RKO (cell line): Measurements from ENCODE around the gene TMEM26.

Source experiments
- DNase-seq: peaks from one replicate; pipeline ENCODE4 v3.0.0-alpha.2; 2016; ENCODE audit warnings: low spot score

Gene TMEM26

DNA sequence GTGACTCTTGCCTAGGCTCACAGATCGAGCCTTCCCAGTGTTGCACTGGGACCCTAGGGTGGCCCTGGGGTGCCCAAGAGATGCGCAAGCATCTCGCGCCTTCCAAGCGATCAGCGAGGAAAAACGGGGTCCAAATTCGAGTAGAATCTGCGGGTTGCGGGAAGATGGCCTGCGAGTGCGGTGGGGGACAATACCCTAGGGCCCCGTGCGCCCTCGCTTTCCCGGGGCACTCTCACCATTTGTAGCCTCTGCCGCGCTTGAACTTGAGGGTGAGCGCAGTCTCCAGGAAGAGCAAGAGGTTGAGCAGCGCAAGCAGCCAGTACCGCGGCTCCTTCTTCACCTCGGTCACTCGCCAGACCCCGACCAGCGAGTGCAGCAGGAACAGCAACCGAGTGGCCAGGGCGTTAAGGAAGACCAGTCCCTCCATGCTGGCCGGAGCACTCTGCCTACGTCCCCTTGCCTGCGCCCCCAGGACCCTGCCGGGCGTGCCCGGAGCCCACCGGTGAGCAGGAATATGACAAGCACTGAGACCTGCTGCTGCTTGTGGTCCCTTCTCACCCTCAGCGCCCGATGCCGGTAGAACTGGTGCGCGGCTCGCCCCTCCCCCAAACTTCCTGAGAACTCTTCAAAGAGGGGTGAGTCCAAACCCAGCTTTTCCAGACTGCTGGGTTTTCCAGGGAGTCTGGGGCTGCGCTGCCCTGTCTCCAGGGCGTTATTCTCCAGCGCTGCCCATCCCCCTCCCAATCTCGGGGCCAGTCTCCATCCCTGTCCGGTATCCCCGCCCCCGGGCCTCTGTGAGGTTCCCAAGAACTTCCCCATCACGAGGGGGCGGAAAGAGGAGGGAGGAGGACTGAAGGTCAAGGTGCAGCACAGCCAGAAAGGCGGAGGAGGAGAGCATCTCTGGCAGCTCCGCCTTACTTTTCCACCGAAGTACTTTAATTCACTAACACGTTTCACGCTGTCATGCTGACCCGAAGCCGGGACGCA lies at the start of gene TMEM26:
Gene TMEM26 (minus strand): TSS at position 727 of the 987 bp plus-strand sequence. CDS start 300 bp downstream, at position 427.
- no peak for DNase-seq

DNA sequence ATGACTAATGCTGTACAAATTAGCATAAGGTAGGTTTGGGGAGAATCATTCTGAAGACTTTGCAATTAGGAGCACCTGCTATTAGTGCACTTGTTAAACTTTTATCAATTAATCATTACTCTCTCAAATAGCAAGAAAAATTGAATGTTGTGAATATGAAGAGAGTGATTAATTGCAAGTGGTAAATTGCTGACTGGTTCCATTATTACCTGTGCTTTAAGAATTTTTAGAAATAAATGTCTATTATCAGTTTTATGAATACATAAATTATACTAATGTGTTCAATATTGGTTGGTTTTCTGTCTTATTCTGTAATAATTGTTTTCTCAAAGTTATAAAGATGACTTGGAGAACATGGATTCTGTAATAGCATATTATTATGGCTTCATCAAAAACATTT lies 47.3 kb upstream of the TMEM26 start:
- DNase-seq, result no peak

DNA sequence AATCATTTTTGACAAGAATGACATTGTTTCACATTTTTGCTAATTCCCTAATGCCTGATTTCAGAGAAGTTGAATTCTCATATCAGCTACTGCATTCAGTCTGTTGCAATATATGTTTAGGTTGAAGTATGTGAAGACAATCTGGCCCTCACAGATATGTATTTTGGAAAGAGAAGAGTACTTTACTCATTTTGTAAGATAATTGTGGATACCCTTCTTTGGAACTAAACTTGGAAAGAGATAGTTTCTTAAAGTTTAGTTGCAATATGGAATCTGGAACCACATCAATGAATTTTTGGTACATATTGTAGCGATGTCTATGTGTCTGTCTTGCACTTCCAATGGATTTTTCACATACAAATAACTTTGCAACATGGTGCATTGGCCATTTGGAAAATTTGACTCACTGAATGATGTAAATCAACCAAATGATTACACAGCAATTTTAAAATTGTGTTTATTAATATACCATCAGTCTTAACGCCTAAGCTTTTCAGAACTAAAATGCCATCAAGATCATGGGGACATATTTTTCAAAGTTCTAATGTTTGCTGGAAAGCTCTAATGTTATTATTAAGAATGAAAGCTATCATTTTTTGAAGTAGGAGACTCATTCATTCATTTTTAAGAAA lies 39.3 kb upstream of the TMEM26 start:
- DNase-seq, result no peak

DNA sequence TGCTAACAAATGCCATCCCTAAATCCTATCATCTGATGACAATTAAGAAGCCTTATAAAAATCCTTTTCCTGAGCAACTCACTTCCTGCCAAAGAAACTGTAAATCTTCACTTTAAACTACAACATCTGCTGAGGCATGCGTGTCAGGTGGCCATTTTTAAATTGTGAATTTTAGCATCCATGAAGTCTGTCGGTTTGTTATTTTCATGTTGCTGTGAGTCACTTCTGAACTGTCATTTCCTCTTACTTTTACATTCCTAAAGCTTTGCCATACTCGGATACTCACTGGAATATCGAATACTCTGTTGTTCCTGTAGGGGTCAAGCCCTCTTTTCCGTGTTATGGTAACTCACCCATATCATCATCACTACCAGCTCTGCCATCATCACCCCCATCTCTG lies 34.3 kb upstream of the TMEM26 start:
- peak; percentile 70 for DNase-seq

DNA sequence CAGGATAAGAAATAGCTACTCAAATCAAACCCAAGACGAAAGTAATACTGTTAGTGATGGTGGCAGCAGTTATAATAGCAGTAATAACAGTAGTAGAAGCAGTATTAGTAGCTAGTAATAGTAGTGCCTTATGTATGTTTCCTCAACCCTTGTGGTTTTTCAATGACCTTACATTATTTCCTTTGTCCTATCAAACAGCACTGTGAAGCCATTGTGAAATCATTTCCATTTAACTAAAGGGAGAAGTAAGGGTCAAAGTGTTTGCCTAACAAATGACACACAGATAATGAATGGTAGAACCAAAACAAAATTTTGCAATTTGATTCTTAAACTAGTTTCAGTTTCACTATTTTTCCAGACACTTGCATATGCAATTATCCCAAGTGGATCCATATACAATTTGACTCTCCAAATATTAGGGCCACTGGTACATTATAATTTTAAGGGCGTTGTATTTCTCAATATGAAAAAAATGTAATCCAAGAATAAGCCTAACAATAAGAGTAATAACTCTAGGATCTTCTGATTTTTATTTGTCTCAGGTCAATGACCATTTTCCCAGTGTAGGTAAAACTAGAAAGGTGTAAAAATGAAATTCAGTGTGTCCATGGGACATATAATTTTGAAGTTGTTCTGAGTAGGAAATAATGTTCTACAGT lies 33.7 kb upstream of the TMEM26 start:
- DNase-seq, result no peak

DNA sequence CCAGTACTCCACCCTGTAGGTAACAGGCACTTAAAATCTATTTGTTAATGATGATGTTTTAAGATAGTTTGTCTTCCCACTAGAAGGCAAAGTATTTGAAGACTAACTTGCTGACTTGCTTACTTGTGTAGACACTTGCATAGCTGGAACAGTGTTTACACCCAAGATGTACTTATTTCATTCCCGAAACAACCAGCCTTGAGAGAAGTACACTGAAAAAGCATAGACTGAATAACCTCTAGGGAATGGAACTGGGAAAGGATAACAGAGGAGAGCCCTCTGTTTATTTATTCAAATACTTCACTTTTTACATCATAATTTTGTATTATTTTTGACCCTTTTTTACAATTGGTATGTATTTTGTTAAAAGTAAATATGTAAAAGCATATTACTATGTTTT lies 33.1 kb upstream of the TMEM26 start:
- no peak for DNase-seq

DNA sequence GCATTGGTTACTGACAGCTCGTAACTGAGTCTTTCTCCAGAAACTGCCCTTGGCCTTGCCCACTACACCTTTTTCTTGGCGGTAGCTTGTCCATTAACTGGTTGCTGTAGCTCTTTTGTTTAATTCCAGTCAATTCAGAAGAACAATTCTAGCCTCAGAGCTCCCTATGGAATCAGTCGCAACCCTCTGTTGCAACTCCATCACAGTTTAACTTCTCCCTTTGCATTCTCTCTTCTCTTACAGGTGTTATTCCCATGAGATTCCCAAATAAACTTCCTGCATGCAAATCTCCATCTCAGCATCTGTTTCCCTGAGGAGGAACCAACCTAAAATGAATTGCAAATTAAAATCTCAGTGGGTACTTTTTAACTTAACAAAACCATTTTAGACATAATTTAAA lies 28.4 kb upstream of the TMEM26 start:
- no peak for DNase-seq

DNA sequence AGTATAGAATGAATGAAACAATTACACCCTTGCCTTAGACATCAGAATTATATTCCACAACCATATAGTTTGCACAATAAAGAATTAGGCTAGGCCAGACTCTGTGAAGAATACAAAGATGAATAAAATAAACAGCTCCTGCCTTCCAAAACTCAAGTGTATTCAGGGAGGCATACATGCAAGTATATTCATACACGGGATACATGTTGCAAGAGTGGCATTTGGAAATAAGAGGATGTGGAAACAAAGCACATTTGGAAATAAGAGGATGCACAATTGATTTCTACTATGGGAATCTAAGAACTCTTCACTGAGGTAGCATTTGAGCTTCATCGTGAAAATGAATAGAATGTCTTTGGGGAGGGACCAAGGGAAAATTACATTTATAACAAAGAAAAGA lies 27.0 kb upstream of the TMEM26 start:
- no peak for DNase-seq

DNA sequence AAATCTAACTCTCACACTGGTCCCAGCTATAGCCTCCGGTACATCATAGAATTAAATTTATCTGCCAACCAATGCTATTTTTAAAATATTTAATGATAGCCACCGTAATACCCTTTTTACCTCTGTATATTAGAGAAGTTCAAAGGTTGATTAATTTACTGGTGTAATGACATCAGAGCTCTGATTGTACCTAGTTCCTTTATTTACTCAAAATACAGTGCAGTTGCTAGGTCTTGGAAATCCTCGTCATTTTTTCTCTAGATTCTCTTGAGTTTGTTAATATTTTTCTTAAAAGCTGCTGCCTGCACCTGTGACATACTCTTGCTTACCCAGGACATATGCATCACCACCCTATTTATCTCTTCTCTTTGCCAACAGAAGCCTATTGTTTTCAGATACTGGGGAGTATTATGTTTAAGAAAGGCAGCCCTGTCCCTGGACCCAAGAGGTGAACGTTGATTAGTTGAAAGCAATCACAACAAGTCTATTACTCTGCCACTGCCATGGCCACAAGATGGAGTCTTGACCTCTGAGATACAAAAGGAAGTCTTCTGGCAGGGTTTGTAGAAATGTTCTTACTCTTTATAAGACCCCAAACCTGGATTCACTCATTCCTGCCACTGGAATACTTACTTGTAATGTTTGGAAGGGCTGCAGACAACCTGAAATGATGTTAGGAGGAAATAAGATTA lies 25.6 kb upstream of the TMEM26 start:
- no peak for DNase-seq

DNA sequence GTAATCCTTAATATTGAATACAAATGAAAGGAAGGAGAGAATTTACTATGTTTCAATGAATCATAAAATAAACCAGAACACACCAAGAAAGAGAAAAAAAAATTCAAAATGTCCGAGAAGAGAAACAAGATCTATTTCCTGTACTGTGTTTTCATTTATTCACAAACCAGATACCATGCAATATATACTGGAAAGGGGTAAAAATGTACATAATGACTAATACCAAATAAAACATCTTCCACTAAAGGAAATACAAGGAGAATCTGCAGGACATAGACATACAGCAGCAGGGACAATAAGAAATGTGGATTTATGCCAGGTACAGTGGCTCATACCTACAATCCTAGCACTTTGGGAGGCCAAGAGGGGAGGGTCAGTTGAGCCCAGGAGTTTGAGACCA lies 24.3 kb upstream of the TMEM26 start:
- no peak for DNase-seq

DNA sequence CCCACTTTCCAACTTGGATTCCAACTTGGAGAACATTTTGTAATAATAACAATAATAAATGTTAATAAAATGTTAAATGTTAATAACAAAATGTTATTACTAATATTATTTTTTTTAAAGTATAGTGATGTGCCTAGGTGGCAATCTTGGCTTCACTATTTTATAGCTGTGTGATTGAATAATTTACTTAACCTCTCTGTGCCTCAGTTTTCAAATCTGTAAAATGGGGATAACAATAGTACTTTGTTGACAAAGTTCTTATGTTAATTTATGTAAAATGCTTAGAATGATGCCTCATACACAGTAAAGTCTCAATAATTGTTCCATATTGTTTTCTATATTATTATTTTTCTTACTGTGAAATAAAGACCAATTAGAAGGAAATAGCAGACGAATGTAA lies 23.3 kb upstream of the TMEM26 start:
- no peak for DNase-seq

DNA sequence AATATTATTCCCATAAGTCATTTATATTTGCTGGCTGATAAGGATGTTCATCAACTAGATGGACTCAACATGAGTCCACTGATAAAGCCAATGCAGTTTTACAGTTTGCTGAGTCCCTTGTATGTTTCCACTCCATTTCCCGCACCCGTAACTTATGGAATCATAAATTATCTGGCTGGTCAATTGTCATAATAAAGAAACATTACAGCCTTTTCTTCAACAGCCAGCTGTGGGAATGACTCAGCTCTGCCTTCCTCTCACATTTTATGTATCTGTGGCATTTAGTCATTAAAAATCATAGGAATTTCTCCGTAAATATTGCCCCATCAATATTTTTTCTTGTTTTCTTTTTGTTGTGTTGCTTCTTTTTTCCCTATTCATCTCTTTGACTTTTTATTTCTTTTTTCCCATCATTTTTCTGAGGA lies 22.3 kb upstream of the TMEM26 start:
- peak; percentile 4 for DNase-seq

DNA sequence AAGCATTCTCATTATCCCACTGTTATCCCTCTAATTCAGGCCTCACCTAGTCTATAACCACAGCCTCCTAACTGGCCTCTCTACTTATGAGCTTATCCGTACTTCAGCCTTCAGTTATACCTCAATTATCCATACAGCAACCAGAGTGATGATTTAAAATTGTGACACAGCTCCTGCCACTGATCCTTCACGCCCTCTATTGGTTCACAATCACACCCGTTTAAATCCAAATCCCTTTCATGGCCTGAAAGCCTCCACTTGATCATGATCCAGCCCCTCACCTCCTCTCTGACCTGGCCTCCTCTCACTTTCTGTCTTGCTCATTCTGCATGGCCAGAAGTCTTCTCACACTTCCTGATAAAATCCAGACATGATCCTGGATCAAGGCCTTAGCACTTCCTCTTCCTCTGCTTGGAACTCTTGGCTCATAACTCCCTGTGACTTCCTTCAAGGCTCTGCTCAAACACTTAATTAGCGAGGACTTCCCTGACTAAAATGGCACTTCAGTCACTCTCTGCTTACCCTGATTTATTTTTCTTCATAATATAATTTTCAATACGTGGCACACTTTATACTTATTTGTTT lies 19.0 kb upstream of the TMEM26 start:
- DNase-seq, result no peak

DNA sequence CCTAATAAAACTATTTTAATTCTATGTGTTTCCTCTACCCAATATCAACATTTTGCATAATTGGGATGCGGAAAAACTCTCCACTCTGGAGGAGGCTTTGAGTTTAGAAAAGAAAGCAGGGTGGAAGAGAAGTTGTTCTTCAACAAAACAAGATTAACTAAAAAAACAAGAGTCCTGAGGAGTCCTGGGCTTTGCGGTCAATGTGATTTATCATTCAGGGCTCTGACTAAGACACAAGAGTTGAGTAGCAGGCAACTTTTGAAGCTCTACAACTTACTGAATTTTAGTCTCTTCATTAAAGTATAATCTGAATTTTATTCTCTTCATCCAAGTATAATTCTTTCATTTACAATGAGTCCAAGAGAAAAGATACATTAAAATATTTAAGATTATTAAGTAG lies 18.3 kb upstream of the TMEM26 start:
- no peak for DNase-seq

DNA sequence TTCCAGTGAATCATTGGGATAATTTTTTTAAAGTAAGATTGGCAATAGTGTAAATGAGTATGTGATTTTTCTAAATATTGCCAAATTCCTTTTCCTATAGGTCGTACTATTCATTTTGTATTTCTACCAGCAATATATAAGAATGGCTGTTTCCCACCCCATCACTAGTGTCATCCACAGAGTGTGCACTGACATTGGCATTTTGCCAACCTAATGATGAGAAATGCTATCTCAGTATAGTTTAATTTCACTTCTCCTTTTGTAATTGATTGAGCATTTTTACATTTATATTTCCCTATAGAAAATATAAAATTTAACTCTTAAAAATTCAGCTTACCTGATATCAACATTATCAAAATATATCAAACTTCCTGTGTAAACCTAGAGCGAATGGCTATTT lies 17.6 kb upstream of the TMEM26 start:
- DNase-seq, result no peak

DNA sequence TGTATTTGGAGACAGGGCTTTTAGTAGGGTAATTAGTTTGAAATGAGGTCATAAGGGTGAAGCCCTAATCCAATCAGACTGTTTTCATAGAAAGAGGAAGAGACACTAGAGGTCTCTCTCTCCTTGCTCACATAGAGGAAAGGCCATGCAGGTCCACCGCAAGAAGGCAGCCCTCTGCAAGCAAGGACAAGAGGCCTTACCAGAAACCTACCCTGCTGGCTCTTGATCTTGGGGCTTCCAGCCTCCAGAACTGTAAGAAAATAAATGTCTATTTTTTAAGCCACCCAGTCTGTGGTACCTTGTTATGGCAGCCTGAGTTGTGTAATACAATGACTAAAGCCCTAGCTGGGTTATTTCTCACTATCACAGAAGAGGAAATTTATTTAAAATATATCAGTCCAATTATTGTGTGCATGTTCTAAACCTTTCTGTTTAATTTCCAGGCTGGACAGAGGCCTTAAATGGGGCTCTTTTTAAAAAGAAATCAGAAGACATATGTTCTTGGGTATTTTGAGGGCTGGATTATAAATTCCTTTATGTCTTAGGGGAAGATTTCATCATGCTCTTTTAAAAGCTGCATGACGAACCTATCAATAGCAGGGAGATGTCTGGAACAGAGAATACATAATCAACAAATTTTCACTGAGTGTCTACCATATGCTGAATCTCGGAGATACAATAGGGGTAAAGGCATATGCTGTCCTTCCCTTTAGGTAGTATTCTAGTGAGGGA lies 12.9 kb upstream of the TMEM26 start:
- DNase-seq, result no peak

DNA sequence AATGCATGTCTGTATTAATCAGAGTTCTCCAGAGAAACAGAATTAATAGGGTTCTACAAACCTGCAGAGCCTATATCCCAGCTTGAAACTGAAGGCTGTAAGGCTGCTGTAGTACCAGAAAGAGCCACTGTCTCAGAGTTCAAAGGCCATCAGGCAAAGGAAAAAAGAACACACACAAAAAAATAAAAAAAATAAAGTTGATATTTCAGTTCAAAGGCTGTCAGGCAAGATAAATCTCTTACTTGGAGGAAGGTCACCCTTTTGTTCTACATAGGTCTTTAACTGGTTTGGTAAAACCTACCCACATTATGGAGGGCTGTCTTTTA lies 12.0 kb upstream of the TMEM26 start:
- no peak for DNase-seq

DNA sequence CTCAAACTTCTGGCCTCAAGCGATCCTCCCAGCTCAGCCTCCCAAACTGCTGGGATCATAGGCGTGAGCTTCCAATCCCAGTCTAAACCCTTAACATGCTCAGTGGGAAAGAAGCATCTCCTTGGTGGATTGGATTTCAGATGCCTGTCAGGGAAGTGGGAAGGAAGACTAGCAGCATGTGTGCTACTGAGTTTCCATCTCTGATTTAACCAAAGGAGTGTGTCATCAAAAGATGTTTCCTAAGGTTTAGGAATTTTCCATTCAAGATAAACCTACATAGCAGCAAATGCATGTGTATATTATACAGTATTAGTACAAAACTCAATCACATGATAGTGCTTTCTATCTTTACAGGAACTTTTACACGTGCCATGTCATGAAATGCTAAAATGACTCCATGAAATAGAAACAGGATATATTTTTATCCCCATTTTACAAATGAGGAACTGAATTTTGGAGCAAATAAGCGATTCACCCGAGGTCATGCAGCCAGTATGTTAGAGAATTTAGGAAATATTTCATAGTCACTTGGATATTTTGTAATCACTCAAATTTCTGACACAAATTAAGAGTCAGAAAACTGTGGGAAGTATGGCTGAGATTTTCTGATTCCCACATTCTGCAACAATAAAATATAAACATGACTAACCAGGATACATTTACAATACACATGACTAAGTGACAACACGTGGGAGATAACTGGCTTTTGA lies 11.4 kb upstream of the TMEM26 start:
- peak; percentile 23 for DNase-seq

DNA sequence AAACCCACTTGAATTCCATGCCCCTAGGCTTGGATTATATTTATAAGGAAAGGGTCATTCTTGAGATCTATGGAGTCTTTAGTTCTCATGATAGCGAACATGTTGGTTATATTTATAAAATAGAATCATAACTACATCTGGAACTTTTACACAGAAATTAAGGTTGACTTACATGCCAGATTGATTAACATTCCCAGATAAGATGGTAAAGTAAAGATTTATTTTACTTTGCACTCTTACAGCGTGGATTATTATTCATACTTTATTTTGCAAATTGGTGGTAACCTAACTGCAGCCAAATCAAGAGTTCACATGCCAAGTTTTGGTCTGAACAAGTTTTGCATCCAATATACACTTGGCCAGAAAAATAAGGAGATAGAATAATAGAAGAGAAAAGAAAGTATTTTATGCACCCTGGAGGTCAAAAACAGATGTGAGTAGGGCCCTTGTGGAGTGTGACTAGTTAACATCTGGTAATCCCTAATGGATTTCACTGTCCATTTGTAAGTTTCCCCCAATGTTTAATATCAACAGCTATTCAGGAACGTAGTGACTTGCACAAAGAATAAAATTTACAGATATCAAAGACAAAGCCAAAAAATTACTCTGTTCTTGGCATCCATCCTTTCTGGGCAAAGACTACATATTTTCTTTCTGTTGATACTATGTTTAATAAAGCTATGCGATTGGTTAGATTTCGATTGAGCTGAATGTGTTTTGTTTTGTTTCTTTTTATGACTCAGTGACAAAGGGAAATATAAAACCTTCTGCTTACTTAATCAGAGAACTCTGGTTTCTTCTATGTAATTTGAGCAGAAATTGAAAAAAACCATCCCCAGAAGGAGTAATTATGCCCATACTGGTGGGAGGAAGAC lies 10.1 kb upstream of the TMEM26 start:
- no peak for DNase-seq

DNA sequence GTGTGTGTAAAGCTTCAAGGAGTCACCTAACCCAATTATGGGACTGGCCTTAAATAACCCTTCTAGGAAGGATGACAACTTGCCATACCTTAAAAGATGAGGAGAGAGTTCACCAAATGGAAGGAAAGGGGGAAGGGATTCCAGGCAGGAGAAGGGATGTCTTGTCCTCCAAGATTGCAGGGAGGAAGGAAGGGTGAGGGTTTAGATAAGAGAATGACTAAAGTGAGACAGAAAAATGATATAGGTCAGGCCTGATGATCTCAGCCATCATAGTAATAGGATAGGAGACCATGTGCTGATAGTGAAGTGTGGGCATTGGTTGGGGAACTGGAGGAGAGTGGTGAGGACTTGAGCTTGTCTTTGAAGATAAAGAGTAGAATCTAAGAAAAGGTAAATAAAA lies 7.7 kb upstream of the TMEM26 start:
- no peak for DNase-seq
